ENCODE measurements around the gene TRAF2. TPM values are rescaled to one million over a fixed set of nuclear protein-coding genes. Genes with fewer than 3 reads are reported as not detected.

TRAF2 gene, protein sequence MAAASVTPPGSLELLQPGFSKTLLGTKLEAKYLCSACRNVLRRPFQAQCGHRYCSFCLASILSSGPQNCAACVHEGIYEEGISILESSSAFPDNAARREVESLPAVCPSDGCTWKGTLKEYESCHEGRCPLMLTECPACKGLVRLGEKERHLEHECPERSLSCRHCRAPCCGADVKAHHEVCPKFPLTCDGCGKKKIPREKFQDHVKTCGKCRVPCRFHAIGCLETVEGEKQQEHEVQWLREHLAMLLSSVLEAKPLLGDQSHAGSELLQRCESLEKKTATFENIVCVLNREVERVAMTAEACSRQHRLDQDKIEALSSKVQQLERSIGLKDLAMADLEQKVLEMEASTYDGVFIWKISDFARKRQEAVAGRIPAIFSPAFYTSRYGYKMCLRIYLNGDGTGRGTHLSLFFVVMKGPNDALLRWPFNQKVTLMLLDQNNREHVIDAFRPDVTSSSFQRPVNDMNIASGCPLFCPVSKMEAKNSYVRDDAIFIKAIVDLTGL
- total RNA-seq, result 1 to 10 TPM; 2.9 to 7.7 (median 6.1) TPM

DNA sequence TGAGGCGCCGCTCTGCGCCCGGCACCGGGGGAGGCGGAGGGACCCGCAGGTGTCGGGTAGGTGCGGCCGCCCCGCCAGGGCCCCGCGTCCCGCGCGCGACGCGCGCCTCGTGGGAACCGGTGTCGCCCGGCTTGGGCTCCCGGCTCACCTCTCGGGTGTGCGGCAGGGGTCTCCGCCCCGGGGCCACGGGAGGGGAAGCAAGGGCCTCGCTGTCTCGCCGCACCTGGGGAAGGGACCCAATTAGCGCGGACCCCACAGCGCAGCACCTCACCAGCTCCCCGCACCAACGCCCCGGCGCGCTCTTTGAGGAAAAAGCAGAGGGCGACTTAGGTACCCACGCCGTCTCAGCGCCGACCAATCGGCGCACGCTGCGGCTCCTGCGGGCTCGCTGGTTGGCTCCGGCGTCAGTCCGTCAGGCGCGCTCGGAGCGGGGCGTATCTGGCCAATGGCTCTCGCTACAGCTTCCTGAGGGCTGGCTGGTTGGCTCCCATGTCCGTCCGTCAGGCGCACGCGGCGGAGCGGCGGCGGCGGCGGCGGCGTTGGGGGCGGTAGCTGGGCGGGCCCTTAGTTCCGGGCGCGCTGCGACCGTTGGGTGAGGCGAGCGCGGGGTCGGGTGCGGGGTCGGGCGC is at the start of gene TRAF2:
Gene TRAF2, plus strand, starts transcription at position 567 of the 629 bp plus-strand sequence. CDS start 12,225 bp downstream, outside the sequence.
- no peak for TF ChIP-seq CTCF (IDR thresholded peaks at IDR 0.05; ENCODE audit: low read depth)

- no peak for TF ChIP-seq CTCF (IDR thresholded peaks at IDR 0.05; ENCODE audit: low read depth)
Measured at GRCh38 chr9:136837146-136837855, 49.0 kb upstream of the TRAF2 start.

DNA sequence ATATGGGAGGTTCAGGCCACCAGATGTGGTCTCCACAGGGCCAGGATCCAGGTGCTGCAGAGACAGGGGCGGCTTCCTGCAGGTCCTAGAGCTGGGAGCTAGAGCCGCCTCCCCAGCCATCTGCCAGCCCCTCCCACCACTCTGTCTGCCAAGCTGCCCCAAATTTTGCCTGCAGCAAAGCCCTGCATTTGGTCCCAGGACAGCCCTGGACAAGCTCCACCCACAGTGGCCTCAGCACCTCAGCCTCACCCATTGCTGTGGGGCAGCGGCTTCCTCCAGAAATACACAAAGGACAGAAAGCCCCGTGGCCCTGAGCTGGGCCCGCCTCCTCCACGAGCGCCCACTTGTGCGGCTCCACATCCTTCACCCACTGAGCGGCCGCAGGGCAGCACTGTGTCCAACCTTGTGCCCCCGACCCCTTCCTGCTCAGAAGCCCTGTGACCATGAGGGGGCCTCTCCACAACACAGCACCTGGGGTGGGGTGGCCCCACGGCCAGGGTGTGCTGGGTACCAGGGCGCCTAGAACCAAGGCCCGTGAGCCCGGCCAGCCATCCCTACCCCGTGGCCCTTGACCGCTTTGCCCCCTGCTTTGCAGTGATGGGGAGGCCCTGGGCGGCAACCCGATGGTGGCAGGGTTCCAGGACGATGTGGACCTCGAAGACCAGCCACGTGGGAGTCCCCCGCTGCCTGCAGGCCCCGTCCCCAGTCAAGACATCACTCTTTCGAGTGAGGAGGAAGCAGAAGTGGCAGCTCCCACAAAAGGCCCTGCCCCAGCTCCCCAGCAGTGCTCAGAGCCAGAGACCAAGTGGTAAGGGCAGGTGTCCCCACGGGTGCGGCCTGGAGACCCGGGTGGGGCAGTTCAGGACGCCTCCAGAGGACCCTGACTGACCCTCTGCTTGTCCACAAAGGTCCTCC is 47.7 kb upstream of the TRAF2 start:
- no peak for TF ChIP-seq CTCF (IDR thresholded peaks at IDR 0.05; ENCODE audit: low read depth)

- no peak for TF ChIP-seq CTCF (IDR thresholded peaks at IDR 0.05; ENCODE audit: low read depth)
Measured at GRCh38 chr9:136839229-136840139, 46.8 kb upstream of the TRAF2 start.

GRCh38 chr9:136840140-136840876 is 46.0 kb upstream of the TRAF2 start:
- no peak for TF ChIP-seq CTCF (IDR thresholded peaks at IDR 0.05; ENCODE audit: low read depth)
